Testis (tissue), 2 donors: ENCODE data around the gene GBP1.

Source experiments
- CTCF ChIP-seq, 3 experiments: fragments of 450-650 bp in 2 of 3; fragments of 200-600 bp in 1 of 3; sonication (generic) in 1 of 3; IDR thresholded peaks; one replicate each; pipeline ENCODE4 v1.5.1; 2016 to 2019; ENCODE audit warnings: antibody characterized with exemption in 3 of 3, mild to moderate bottlenecking in 2 of 3, moderate library complexity in 1 of 3
- POLR2A ChIP-seq: fragments of 450-650 bp; IDR thresholded peaks from one replicate; pipeline ENCODE4 v1.6.1; 2017; ENCODE audit warnings: antibody characterized with exemption, mild to moderate bottlenecking, moderate library complexity

- TF ChIP-seq CTCF (IDR thresholded peaks at IDR 0.05): no peak
- no peak for TF ChIP-seq POLR2A
These were observed 59.5 kb downstream of the GBP1 start for GRCh38 chr1:89005286-89006151.
